K562 (cell line): ENCODE results near the gene METAP2. TPM values are rescaled to one million over a fixed set of nuclear protein-coding genes. Genes with fewer than 3 reads are reported as not detected.

ENCODE experiments used
- ATAC-seq: fragments of 200-7000 bp; cut with Tn5 transposase; 3 replicates; pipeline ENCODE4 v1.9.1; 2020; ENCODE audit warnings: moderate library complexity
- Bru-seq: library from RNA; stranded (reverse); fragments of 400-500 nt; gene quantifications from one replicate; lab custom pipeline; 2021; lab: Mats Ljungman, UMichigan
- BruChase-seq, 2 experiments: library from RNA; stranded (reverse); fragments of 400-500 nt; gene quantifications; one replicate each; lab custom pipeline; 2021; lab: Mats Ljungman, UMichigan
- BruUV-seq: library from RNA; stranded (reverse); fragments of 400-500 nt; replicated peaks from 2 replicates; lab custom pipeline; 2021; lab: Mats Ljungman, UMichigan
- CTCF ChIA-PET: fragments of 300-600 bp; formaldehyde crosslinking; extraction: SDS; loops from one replicate; lab custom pipeline; 2021; ENCODE audit warnings: low intra/inter-chr PET ratio; lab: Yijun Ruan, JAX
- POLR2A ChIA-PET: fragments of 300-600, 350-650 bp; sonication (Branson Sonifier 250); formaldehyde crosslinking; extraction: SDS; loops from one replicate; lab custom pipeline; 2021; ENCODE audit warnings: antibody characterized with exemption, inconsistent platforms; lab: Yijun Ruan, JAX
- DNase-seq, 4 experiments: peaks; one replicate each; pipeline versions ENCODE4 v3.0.0 to v3.0.0-alpha.2; 2011 to 2018; ENCODE audit warnings: low spot score in 3 of 4, mixed read lengths in 3 of 4; ENCODE audit errors: extremely low read depth in 1 of 4
- FAIRE-seq: peaks from 2 replicates; lab custom pipeline; 2011; peaks lifted over from hg19 to GRCh38; lab: Jason Lieb, UNC
- H2AFZ ChIP-seq: 2 replicates; pipeline ENCODE4 v1.6.0; 2011; ENCODE audit warnings: low read depth, low read length, control low read depth, inconsistent platforms
- H3K27ac ChIP-seq: fragments of 200-600 bp; 3 replicates; pipeline ENCODE4 v1.8.0; 2011; ENCODE audit warnings: low read depth, mild to moderate bottlenecking, control low read depth, inconsistent platforms, low read length, moderate library complexity, mixed read lengths; ENCODE audit errors: extremely low read depth
- H3K27me3 ChIP-seq, 2 experiments: fragments of 300-600 bp in 1 of 2; 2 replicates in 1 of 2; 3 replicates in 1 of 2; pipeline versions ENCODE4 v1.6.0 to v1.8.0; 2011; ENCODE audit warnings: inconsistent platforms in 2 of 2, low read length in 2 of 2, mild to moderate bottlenecking in 1 of 2, mixed read lengths in 1 of 2, moderate library complexity in 1 of 2; ENCODE audit not compliant: control insufficient read depth in 2 of 2, insufficient read depth in 2 of 2
- H3K36me3 ChIP-seq: fragments of 300-600 bp; 3 replicates; pipeline ENCODE4 v1.8.0; 2011; ENCODE audit warnings: mild to moderate bottlenecking, low read length, inconsistent platforms; ENCODE audit not compliant: control insufficient read depth, insufficient read depth
- H3K4me1 ChIP-seq, 2 experiments: fragments of 200-600 bp in 1 of 2; replicated peaks in 1 of 2; 2 replicates in 1 of 2; 3 replicates in 1 of 2; pipeline versions ENCODE4 v1.5.1 to v1.8.0; 2011; ENCODE audit warnings: inconsistent platforms in 2 of 2, low read length in 2 of 2, mild to moderate bottlenecking in 1 of 2, mixed read lengths in 1 of 2, moderate library complexity in 1 of 2; ENCODE audit not compliant: control insufficient read depth in 2 of 2, insufficient read depth in 2 of 2
- H3K4me2 ChIP-seq: 2 replicates; pipeline ENCODE4 v1.6.1; 2011; ENCODE audit warnings: low read length, control low read depth, inconsistent platforms, mixed read lengths; ENCODE audit not compliant: insufficient read depth
- H3K4me3 ChIP-seq: fragments of 200-600 bp; sonication (generic), shearing (Covaris generic); 2 replicates; pipeline ENCODE4 v1.5.1; 2016; ENCODE audit warnings: control low read depth, inconsistent platforms
- H3K79me2 ChIP-seq: fragments of 200-600 bp; 3 replicates; pipeline ENCODE4 v1.8.0; 2011; ENCODE audit warnings: low read length, inconsistent platforms; ENCODE audit not compliant: control insufficient read depth, insufficient read depth
- H3K9ac ChIP-seq, 2 experiments: 2 replicates each; pipeline versions ENCODE4 v1.6.0 to v1.6.1; 2011; ENCODE audit warnings: low read depth in 2 of 2, low read length in 2 of 2, control low read depth in 1 of 2, inconsistent platforms in 1 of 2, mild to moderate bottlenecking in 1 of 2, mixed read lengths in 1 of 2; ENCODE audit not compliant: insufficient read depth in 1 of 2
- H3K9me1 ChIP-seq: one replicate; pipeline ENCODE4 v1.6.0; 2011; ENCODE audit warnings: inconsistent platforms, mild to moderate bottlenecking, low read length, moderate library complexity; ENCODE audit not compliant: control insufficient read depth, insufficient read depth
- H3K9me3 ChIP-seq: replicated peaks from 2 replicates; pipeline ENCODE4 v1.5.1; 2011; ENCODE audit warnings: low read depth, low read length, inconsistent platforms; ENCODE audit not compliant: control insufficient read depth, insufficient read depth
- H4K20me1 ChIP-seq: replicated peaks from 2 replicates; pipeline ENCODE4 v1.6.1; 2011; ENCODE audit warnings: low read length, inconsistent platforms, mixed read lengths; ENCODE audit not compliant: control insufficient read depth, insufficient read depth
- BRF1 ChIP-seq: IDR thresholded peaks from 3 replicates; pipeline ENCODE4 v1.6.1; 2011; ENCODE audit warnings: borderline replicate concordance, mild to moderate bottlenecking; ENCODE audit not compliant: insufficient read length; ENCODE audit errors: extremely low read depth
- CBX5 ChIP-seq: IDR thresholded peaks from 2 replicates; pipeline ENCODE4 v1.6.1; 2014; ENCODE audit warnings: low read depth, borderline replicate concordance
- FOXK1 ChIP-seq: sonication (generic); formaldehyde crosslinking; IDR thresholded peaks from 2 replicates; pipeline ENCODE4 v1.8.0; 2022; ENCODE audit warnings: missing genetic modification reagents, mild to moderate bottlenecking, borderline replicate concordance
- IRF2 ChIP-seq: sonication (generic); formaldehyde crosslinking; IDR thresholded peaks from 2 replicates; pipeline ENCODE4 v1.8.1; 2022; ENCODE audit warnings: mild to moderate bottlenecking, missing genetic modification reagents
- LCOR ChIP-seq: sonication (generic); formaldehyde crosslinking; IDR thresholded peaks from 2 replicates; pipeline ENCODE4 v1.8.0; 2022; ENCODE audit warnings: mild to moderate bottlenecking, missing genetic modification reagents
- MEF2A ChIP-seq: IDR thresholded peaks from 2 replicates; pipeline ENCODE4 v1.6.1; 2011; ENCODE audit warnings: low read depth, mild to moderate bottlenecking, low read length, moderate library complexity; ENCODE audit not compliant: control insufficient read depth
- POLR2B ChIP-seq: fragments of 450-650 bp; IDR thresholded peaks from 2 replicates; pipeline ENCODE4 v1.6.1; 2018; ENCODE audit warnings: low read depth; ENCODE audit not compliant: partially characterized antibody
- USF1 ChIP-seq: sonication (generic); formaldehyde crosslinking; IDR thresholded peaks from 2 replicates; pipeline ENCODE4 v1.9.0; 2022; ENCODE audit warnings: mild to moderate bottlenecking, missing genetic modification reagents
- XRCC5 ChIP-seq: fragments of 200-400 bp; formaldehyde crosslinking; IDR thresholded peaks from 2 replicates; pipeline ENCODE4 v1.6.1; 2017; ENCODE audit warnings: low read depth, mild to moderate bottlenecking, low read length
- ZSCAN29 ChIP-seq: fragments of 450-650 bp; IDR thresholded peaks from 2 replicates; pipeline ENCODE4 v1.6.1; 2017
- WGBS: fragments of 100-300 bp; shearing (Covaris generic); methylation state at CpG from one replicate; pipeline ENCODE4 v1.1.6; 2016; ENCODE audit warnings: low coverage, mixed read lengths; ENCODE audit not compliant: insufficient coverage; ENCODE audit errors: missing lambda C conversion rate; 5-methylcytosine and 5-hydroxymethylcytosine counted together
- in situ Hi-C: fragments of 300-500 bp; cut with MboI; formaldehyde crosslinking; loops from 4 replicates; pipeline ENCODE4 v1.15.0; 2018; ENCODE audit warnings: inconsistent platforms, mixed read lengths
- intact Hi-C: fragments of 100-400 bp; cut with micrococcal nuclease; formaldehyde crosslinking; loops from 2 replicates; pipeline ENCODE4 v1.14.2; 2022
- long read RNA-seq, 3 experiments: library from polyadenylated mRNA in 2 of 3; library from RNA in 1 of 3; unstranded in 2 of 3; stranded (forward) in 1 of 3; transcript quantifications; one replicate each; pipeline ENCODE4 v2.0.0, GENCODE V29; 2019 to 2022
- polyA minus RNA-seq, 3 experiments: library from RNA; depleted of rRNA, polyadenylated mRNA; stranded (reverse); fragments of >200 nt; gene quantifications; 2 replicates each; pipeline ENCODE4 v1.2.3, GENCODE V29; 2011
- polyA plus RNA-seq, 8 experiments: library from polyadenylated mRNA; depleted of rRNA in 4 of 8; stranded (reverse) in 5 of 8; unstranded in 3 of 8; fragments of >200 nt; fragmentation: Nextera tagmentation in 2 of 8; fragmentation: Illumina TruSeq in 1 of 8; extraction: Ambion mirVana in 2 of 8; extraction: Trizol in 1 of 8; gene quantifications; 2 replicates each; pipeline versions ENCODE4 v1.2.1 to v1.2.3, GENCODE V29; 2011 to 2014; ENCODE audit warnings: inconsistent platforms in 1 of 8, missing spikeins in 1 of 8
- total RNA-seq, 7 experiments: library from RNA; depleted of rRNA in 6 of 7; stranded (reverse); fragments of >200 nt in 6 of 7; fragmentation: Illumina TruSeq in 2 of 7; extraction: Trizol in 2 of 7; gene quantifications; 2 replicates each; pipeline versions ENCODE4 v1.2.1 to v1.2.3, GENCODE V29; 2011 to 2021; ENCODE audit warnings: low replicate concordance in 1 of 7

The METAP2 gene
- 21.0 and 95.6 TPM in 2 replicates for total RNA-seq (2011; cell fraction: chromatin; rRNA removed; ENCODE audit: low replicate concordance)
- total RNA-seq (2011; cell fraction: nucleolus; rRNA removed) = 17.0 and 24.2 TPM in 2 replicates
- 29.3 and 37.4 TPM in 2 replicates for total RNA-seq (2011; cell fraction: nucleoplasm; rRNA removed)
- total RNA-seq (2014; rRNA removed) = 117 and 161 TPM in 2 replicates
- total RNA-seq (2014; rRNA removed; fragmentation: Illumina TruSeq; extraction: Trizol) = 180 and 219 TPM in 2 replicates
- 187 and 205 TPM in 2 replicates for total RNA-seq (2015; rRNA removed; fragmentation: Illumina TruSeq; extraction: Trizol)
- total RNA-seq (2021) = 107 and 112 TPM in 2 replicates
- 149 and 197 TPM in 2 replicates for polyA plus RNA-seq (2011; rRNA removed)
- 26.0 and 50.2 TPM in 2 replicates for polyA plus RNA-seq (2011; cell fraction: cytosol; rRNA removed)
- 22.9 and 34.9 TPM in 2 replicates for polyA plus RNA-seq (2011; cell fraction: nucleus; rRNA removed)
- 112 and 123 TPM in 2 replicates for polyA plus RNA-seq (2012)
- 195 and 197 TPM in 2 replicates for polyA plus RNA-seq (2014; fragmentation: Illumina TruSeq; extraction: Trizol)
- polyA plus RNA-seq (2014; fragmentation: Nextera tagmentation; extraction: Ambion mirVana) = 100 to 1,000 TPM in 1 of 2 experiments, 10 to 100 TPM in 1; 75.5 to 104 TPM
- 130 and 164 TPM in 2 replicates for polyA plus RNA-seq (2014; rRNA removed)
- polyA minus RNA-seq (2011; rRNA and poly(A)+ RNA removed) = 157 and 180 TPM in 2 replicates
- 36.6 and 38.9 TPM in 2 replicates for polyA minus RNA-seq (2011; cell fraction: cytosol; rRNA and poly(A)+ RNA removed)
- polyA minus RNA-seq (2011; cell fraction: nucleus; rRNA and poly(A)+ RNA removed) = 27.7 and 41.0 TPM in 2 replicates
- percentile 94 among the genes with signal in this experiment for Bru-seq, nascent RNA
- percentile 96 among the genes with signal in this experiment for BruChase-seq, experiment 1, labeled RNA remaining after a 2-hour chase
- BruChase-seq, experiment 2, labeled RNA remaining after a 6-hour chase = percentile 96 among the genes with signal in this experiment
- long read RNA-seq, experiment 1, transcript METAP2-206 (2 exons, 388 nt) = minor isoform, 29 of 500 reads
- long read RNA-seq, experiment 1, transcript METAP2-210 (11 exons, 1,874 nt) = minor isoform, 75 of 500 reads
- long read RNA-seq, experiment 1, transcript METAP2-202 (11 exons, 3,601 nt) = major isoform, 281 of 500 reads
- long read RNA-seq, experiment 1, partial matches to known transcripts = 78 of 500 reads
- long read RNA-seq, experiment 1, other reads (novel, unspliced or antisense) = 35 of 500 reads
- long read RNA-seq, experiment 2, transcript METAP2-210 (11 exons, 1,874 nt) = minor isoform, 12 of 165 reads
- long read RNA-seq, experiment 2, transcript METAP2-202 (11 exons, 3,601 nt) = major isoform, 68 of 165 reads
- long read RNA-seq, experiment 2, partial matches to known transcripts = 38 of 165 reads
- long read RNA-seq, experiment 2, other reads (novel, unspliced or antisense) = 47 of 165 reads
- long read RNA-seq, experiment 3, transcript METAP2-210 (11 exons, 1,874 nt) = minor isoform, 19 of 196 reads
- long read RNA-seq, experiment 3, transcript METAP2-202 (11 exons, 3,601 nt) = major isoform, 84 of 196 reads
- long read RNA-seq, experiment 3, partial matches to known transcripts = 83 of 196 reads
- long read RNA-seq, experiment 3, other reads (novel, unspliced or antisense) = 10 of 196 reads

DNA sequence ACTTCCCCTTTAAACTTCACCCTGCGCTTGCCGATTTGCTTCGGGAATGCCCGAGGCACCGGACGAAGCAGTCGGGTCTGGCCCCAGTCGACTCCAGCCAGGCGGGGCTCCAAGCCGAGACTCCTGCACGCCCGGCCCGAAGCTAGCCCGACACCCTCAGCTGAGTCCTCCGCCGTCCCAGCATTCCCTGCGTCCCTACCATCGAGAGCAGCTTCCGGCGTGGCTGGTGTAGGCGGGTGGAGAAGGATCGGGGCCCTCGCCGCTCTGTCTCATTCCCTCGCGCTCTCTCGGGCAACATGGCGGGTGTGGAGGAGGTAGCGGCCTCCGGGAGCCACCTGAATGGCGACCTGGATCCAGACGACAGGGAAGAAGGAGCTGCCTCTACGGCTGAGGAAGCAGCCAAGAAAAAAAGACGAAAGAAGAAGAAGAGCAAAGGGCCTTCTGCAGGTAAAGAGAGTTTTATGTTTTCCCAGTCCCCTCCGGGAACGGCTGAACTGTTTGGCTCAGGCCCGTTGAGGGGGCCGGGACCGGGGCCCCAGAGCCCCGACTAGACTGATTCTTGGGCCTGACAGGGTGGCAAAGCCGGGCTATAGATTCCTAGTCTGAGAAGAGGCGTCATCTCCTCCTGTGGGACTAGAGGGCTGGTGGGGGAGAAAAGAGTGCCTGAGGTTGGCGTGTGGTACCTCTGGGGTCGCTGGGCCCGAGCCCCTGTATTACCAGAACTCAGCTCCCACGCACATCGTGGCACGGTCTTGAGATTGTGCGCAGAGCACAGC lies at the start of gene METAP2:
TSS of gene METAP2 (plus strand) at position 269 of the 776 bp plus-strand sequence. CDS start at position 297, 28 bp downstream.
- WGBS = under 1% methylated on average over 48 of the region's 49 CpGs
- DNase-seq = peak; percentile 89 to 96 (median 92)
- H4K20me1 ChIP-seq = no peaks in the 10 kb centered on the region
- peaks cover 57% of the 10 kb centered on the region for H3K79me2 ChIP-seq
- peaks cover 0 to 4% of the 10 kb centered on the region in 2 experiments; a peak in 2 of 5 replicates for H3K4me1 ChIP-seq
- no peaks in the 10 kb centered on the region for H3K27me3 ChIP-seq
- intact Hi-C loops (loop anchor here (10.0 kb wide), 1 partner anchor 259 kb away; the partner anchor contains the start of genes FGD6 and VEZT), in situ Hi-C loops (no loop called here)
- peaks cover 40% of the 10 kb centered on the region for H3K36me3 ChIP-seq
- ChIA-PET POLR2A (interaction anchor here (0.5 to 2.2 kb wide), 28 partner anchors 8 to 1689 kb away, joined by 3 to 29 read pairs (median 4); partner anchors contain the start of genes FGD6, NDUFA12, NR2C1 and VEZT), CTCF (no interaction called here)
- FAIRE-seq = peak; percentile 91
- H3K9me3 ChIP-seq = no peaks in the 10 kb centered on the region
- H3K4me2 ChIP-seq = peak within 1 kb of the TSS; percentile 83
- ATAC-seq = peak; percentile 99
- H3K27ac ChIP-seq = peak within 1 kb of the TSS; percentile 87
- peak within 1 kb of the TSS; percentile 97 for H2AFZ ChIP-seq
- no peaks in the 10 kb centered on the region for H3K9me1 ChIP-seq
- TSS peak; percentile 64 for BruUV-seq
- H3K4me3 ChIP-seq = peak within 1 kb of the TSS; percentile 86
- H3K9ac ChIP-seq = peak within 1 kb of the TSS; percentile 97 to 98
- TF ChIP-seq MEF2A = no peak
- TF ChIP-seq CBX5 = no peak
- no peak for TF ChIP-seq ZSCAN29
- TF ChIP-seq USF1 (CRISPR knock-in tag) = no peak
- TF ChIP-seq FOXK1 (CRISPR knock-in tag) = no peak
- TF ChIP-seq LCOR (CRISPR knock-in tag) = no peak
- TF ChIP-seq BRF1 = no peak
- peak; percentile 83; the same call in 1 of the 2 replicates for TF ChIP-seq XRCC5
- TF ChIP-seq POLR2B = peak; percentile 96
- no peak for TF ChIP-seq IRF2 (CRISPR knock-in tag)
